NCI-H524 (cell line): ENCODE measurements around the gene WDR5.

ENCODE experiments used
- DNase-seq, 2 experiments: peaks; one replicate each; lab custom pipeline; 2025; lab: John Stamatoyannopoulos, UW

Gene WDR5

DNA sequence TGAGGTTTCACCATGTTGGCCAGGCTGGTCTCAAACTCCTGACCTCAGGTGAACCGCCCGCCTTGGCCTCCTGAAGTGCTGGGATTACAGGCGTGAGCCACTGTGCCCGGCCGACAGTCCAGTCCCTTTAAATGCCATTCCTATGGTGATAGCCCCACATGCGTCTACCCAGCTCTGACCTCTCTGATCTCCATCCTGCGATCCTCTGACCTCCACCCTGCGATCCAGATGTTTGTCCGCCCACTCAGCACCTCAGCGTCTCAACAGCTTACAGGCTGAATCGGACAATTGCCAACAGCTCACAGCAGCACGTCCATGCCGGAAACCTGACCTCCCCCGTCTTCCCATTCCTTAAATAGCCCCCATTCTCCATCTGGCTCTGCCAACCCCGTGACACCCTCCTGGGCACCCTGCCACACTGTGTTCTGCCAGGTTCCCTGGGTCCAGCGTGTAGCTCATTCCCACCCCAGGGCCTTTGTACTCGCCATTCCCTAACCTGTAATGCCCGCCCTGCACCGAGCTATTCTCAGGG lies 72.5 kb downstream of the WDR5 start:
- no peak for DNase-seq

DNA sequence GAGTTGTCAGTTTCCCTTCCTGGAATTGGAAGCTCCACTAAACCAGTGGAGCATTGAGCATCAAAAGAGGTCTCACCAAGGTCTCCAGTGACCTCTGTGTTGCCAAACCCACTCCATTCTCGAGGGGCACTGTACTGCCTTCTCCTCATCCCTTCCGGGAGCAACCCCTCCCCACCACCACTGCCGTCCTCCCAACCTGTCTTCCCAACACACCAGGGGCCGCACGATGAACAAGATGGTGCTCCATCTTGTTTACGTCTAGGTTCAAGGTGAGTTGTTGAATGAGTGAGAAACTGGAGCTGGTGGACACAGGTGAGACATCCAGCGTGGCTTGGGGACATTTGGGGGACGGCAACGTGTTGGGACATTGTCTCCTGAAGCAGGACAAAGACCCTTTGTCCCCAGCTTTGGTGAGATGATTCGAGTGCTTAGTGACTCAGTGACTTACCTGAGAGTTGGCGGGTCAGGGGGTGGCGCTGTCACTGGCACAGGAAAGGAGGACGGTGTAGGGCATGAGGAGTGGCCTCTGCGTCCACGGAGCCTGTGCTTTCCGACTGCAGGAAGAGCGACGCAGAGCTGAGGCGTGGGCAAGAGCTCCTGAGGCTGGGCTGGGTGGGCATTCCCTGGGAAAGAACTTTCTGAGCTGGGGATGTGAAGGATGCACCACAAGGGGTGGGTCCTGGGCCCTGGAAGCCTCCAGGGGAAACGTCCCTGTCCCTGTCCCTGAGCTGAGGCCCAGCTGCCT lies 73.3 kb downstream of the WDR5 start:
- no peak for DNase-seq
